Measurements from ENCODE around the gene TFEC. TPM values are rescaled to one million over a fixed set of nuclear protein-coding genes. Genes with fewer than 3 reads are reported as not detected.

TFEC gene
- total RNA-seq, 1 experiment from 2014 or later = 0.12 TPM

DNA sequence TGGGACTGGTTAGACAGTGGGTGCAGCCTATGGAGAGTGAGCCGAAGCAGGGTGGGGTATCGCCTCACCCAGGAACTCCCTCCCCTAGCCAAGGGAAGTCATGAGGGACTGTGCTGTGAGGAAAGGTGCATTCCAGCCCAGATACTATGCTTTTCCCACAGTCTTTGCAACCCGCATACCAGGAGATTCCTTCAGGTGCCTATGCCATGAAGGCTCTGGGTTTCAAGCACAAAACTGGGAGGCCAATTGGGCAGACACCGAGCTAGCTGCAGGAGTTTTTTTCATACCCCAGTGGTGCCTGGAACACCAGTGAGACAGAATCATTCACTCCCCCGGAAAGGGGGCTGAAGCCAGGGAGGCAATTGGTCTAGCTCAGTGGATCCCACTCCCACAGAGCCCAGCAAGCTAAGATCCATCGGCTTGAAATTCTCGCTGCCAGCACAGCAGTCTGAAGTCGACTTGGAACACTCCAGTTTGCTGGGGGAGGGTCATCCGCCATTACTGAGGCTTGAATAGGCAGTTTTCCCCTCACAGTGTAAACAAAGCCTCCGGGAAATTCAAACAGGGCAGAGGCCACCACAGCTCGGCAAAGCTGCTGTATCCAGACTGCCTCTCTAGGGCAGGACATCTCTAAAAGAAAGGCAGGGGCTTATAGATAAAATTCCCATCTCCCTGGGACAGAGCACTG lies 141.4 kb downstream of the TFEC start:
- ATAC-seq (no peak), DNase-seq (ENCODE audit: low read depth, low spot score) (no peak)
- Histone ChIP-seq H4K20me1 (ENCODE audit: insufficient read depth) (no peaks in the 10 kb centered on the region), H3K9me2 (ENCODE audit: insufficient read depth) (no peaks in the 10 kb centered on the region), H3K79me2 (ENCODE audit: insufficient read depth, low read length) (no peaks in the 10 kb centered on the region), H3K9ac (ENCODE audit: low read length) (no peak overlapping the region), H3K27ac (ENCODE audit: low read depth, low read length) (no peak overlapping the region), H3K27me3 (ENCODE audit: insufficient read depth, low read length) (no peaks in the 10 kb centered on the region), H2AFZ (ENCODE audit: low read depth, low read length, poor library complexity, severe bottlenecking) (no peak overlapping the region), H3K9me3 (ENCODE audit: control insufficient read depth in 1 of 2, insufficient read depth in 1 of 2, low read depth in 1 of 2, low read length in 2 of 2) (no peaks in the 10 kb centered on the region), H3K36me3 (ENCODE audit: control insufficient read depth in 1 of 2, insufficient read depth in 2 of 2, low read length in 2 of 2) (no peaks in the 10 kb centered on the region), H3K4me3 (replicated peaks in 1 of 2; ENCODE audit: low read depth in 1 of 2, low read length in 2 of 2) (no peak overlapping the region), H3K4me1 (ENCODE audit: control insufficient read depth in 1 of 2, insufficient read depth in 2 of 2, low read length in 2 of 2) (no peaks in the 10 kb centered on the region), H3K4me2 (ENCODE audit: low read length) (no peak overlapping the region)
- intact Hi-C loops (cut with micrococcal nuclease) = no loop called here
- ChIA-PET RAD21 (ENCODE audit: low non-redundant PET in 1 of 2, low total read pairs in 2 of 2, uncharacterized antibody in 2 of 2, unreplicated experiment in 2 of 2) (no interaction called here), CTCF (no interaction called here), POLR2A (no interaction called here)
- TF ChIP-seq CEBPB (IDR thresholded peaks at IDR 0.05; ENCODE audit: low read depth) (no peak), RAD21 (IDR thresholded peaks at IDR 0.05; ENCODE audit: low read depth) (no peak), JUND (IDR thresholded peaks at IDR 0.05) (no peak), SIN3A (IDR thresholded peaks at IDR 0.05; ENCODE audit: low read depth) (no peak), SP1 (IDR thresholded peaks at IDR 0.05; ENCODE audit: low read depth) (no peak)
- TF ChIP-seq, protein P1, sequence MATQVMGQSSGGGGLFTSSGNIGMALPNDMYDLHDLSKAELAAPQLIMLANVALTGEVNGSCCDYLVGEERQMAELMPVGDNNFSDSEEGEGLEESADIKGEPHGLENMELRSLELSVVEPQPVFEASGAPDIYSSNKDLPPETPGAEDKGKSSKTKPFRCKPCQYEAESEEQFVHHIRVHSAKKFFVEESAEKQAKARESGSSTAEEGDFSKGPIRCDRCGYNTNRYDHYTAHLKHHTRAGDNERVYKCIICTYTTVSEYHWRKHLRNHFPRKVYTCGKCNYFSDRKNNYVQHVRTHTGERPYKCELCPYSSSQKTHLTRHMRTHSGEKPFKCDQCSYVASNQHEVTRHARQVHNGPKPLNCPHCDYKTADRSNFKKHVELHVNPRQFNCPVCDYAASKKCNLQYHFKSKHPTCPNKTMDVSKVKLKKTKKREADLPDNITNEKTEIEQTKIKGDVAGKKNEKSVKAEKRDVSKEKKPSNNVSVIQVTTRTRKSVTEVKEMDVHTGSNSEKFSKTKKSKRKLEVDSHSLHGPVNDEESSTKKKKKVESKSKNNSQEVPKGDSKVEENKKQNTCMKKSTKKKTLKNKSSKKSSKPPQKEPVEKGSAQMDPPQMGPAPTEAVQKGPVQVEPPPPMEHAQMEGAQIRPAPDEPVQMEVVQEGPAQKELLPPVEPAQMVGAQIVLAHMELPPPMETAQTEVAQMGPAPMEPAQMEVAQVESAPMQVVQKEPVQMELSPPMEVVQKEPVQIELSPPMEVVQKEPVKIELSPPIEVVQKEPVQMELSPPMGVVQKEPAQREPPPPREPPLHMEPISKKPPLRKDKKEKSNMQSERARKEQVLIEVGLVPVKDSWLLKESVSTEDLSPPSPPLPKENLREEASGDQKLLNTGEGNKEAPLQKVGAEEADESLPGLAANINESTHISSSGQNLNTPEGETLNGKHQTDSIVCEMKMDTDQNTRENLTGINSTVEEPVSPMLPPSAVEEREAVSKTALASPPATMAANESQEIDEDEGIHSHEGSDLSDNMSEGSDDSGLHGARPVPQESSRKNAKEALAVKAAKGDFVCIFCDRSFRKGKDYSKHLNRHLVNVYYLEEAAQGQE (IDR thresholded peaks at IDR 0.05; ENCODE audit: low read depth) = no peak
- TF ChIP-seq, protein P2, sequence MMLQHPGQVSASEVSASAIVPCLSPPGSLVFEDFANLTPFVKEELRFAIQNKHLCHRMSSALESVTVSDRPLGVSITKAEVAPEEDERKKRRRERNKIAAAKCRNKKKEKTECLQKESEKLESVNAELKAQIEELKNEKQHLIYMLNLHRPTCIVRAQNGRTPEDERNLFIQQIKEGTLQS (IDR thresholded peaks at IDR 0.05) = no peak
- TF ChIP-seq, protein P3, sequence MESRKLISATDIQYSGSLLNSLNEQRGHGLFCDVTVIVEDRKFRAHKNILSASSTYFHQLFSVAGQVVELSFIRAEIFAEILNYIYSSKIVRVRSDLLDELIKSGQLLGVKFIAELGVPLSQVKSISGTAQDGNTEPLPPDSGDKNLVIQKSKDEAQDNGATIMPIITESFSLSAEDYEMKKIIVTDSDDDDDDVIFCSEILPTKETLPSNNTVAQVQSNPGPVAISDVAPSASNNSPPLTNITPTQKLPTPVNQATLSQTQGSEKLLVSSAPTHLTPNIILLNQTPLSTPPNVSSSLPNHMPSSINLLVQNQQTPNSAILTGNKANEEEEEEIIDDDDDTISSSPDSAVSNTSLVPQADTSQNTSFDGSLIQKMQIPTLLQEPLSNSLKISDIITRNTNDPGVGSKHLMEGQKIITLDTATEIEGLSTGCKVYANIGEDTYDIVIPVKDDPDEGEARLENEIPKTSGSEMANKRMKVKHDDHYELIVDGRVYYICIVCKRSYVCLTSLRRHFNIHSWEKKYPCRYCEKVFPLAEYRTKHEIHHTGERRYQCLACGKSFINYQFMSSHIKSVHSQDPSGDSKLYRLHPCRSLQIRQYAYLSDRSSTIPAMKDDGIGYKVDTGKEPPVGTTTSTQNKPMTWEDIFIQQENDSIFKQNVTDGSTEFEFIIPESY (IDR thresholded peaks at IDR 0.05; ENCODE audit: extremely low read depth, insufficient replicate concordance, low read length) = no peak
- no TSS peak for BruUV-seq (replicated peaks)

All from HCT116 (cell line).